ENCODE data around the gene ZNF746.
"Not testable (repeated sequence)": the region's sequence is repeated elsewhere in the genome, so short reads cannot be mapped to it uniquely, and the experiment has no call there.

The ZNF746 gene

GRCh38 chr7:149457766-149458165 lies 39.8 kb downstream of the ZNF746 start:
- no peak for DNase-seq

- no peak for DNase-seq
These were observed 40.8 kb downstream of the ZNF746 start for GRCh38 chr7:149456506-149457421.

GRCh38 chr7:149455175-149455950 lies 42.2 kb downstream of the ZNF746 start:
- no peak for DNase-seq

GRCh38 chr7:149454750-149455149 lies 42.9 kb downstream of the ZNF746 start:
- no peak for DNase-seq

- no peak for DNase-seq
These were observed 43.6 kb downstream of the ZNF746 start for GRCh38 chr7:149454006-149454405.

GRCh38 chr7:149450821-149451220 lies 46.8 kb downstream of the ZNF746 start:
- no peak for DNase-seq

GRCh38 chr7:149449897-149450296 lies 47.7 kb downstream of the ZNF746 start:
- DNase-seq: no peak

- DNase-seq: no peak
These were observed 48.6 kb downstream of the ZNF746 start for GRCh38 chr7:149448961-149449360.

GRCh38 chr7:149446026-149446425 lies 51.6 kb downstream of the ZNF746 start:
- DNase-seq: not testable (repeated sequence)

- DNase-seq: no peak
These were observed 53.3 kb downstream of the ZNF746 start for GRCh38 chr7:149444287-149444686.

- DNase-seq: no peak
These were observed 54.1 kb downstream of the ZNF746 start for GRCh38 chr7:149443523-149443922.

- no peak for DNase-seq
These were observed 54.7 kb downstream of the ZNF746 start for GRCh38 chr7:149442924-149443323.

- DNase-seq: no peak
These were observed 57.4 kb downstream of the ZNF746 start for GRCh38 chr7:149440222-149440621.

GRCh38 chr7:149436358-149436757 lies 61.3 kb downstream of the ZNF746 start:
- DNase-seq: no peak

- DNase-seq: no peak
These were observed 64.5 kb downstream of the ZNF746 start for GRCh38 chr7:149433124-149433523.

- no peak for DNase-seq
These were observed 65.4 kb downstream of the ZNF746 start for GRCh38 chr7:149432121-149432691.

GRCh38 chr7:149431486-149432120 lies 66.0 kb downstream of the ZNF746 start:
- no peak for DNase-seq

- no peak for DNase-seq
These were observed 67.4 kb downstream of the ZNF746 start for GRCh38 chr7:149430192-149430591.

- DNase-seq: no peak
These were observed 69.7 kb downstream of the ZNF746 start for GRCh38 chr7:149427893-149428292.

GRCh38 chr7:149427096-149427680 lies 70.4 kb downstream of the ZNF746 start:
- no peak for DNase-seq

GRCh38 chr7:149423449-149424110 lies 74.0 kb downstream of the ZNF746 start:
- no peak for DNase-seq

GRCh38 chr7:149422914-149423301 lies 74.7 kb downstream of the ZNF746 start:
- no peak for DNase-seq

Measured in NCI-H345 (cell line).